ENCODE measurements around the gene STRN4. TPM values are rescaled to one million over a fixed set of nuclear protein-coding genes. Genes with fewer than 3 reads are reported as not detected.
"Not testable (repeated sequence)": the region's sequence is repeated elsewhere in the genome, so short reads cannot be mapped to it uniquely, and the experiment has no call there.

The STRN4 gene
- total RNA-seq, 2 experiments from 2014 or later: 66.1 to 69.6 TPM

DNA sequence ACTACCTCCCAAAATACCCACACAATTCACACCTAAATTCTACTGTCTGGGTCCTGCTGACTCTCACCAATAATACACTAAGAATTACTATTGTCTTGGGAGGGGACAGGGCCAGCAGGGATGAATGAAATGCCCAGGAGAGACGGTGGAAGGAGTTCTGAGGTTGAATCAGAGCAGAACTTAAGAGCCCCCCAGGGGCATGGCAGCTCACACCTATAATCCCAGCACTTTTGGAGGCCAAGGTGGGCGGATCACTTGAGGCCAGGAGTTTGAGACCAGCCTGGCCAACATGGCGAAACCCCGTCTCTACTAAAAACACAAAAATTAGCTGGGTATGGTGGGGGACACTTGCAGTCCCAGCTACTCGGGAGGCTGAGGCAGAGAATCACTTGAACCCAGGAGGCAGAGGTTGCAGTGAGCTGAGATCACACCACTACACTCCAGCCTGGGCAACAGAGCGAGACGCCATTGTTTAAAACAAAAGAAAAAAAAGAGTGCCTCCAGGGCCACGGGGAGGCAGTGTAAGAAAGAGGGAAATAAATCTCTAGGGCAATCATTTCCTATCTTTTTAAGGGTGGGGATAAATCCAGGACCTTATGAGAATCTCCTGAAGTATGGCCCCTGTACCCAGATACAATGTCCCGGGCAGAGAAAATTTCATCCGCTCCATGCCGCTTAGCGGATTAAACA is 31.9 kb upstream of the STRN4 start:
- ChIA-PET CTCF (interaction anchor here (0.6 to 1.4 kb wide), 2 partner anchors 24 to 961 kb away, joined by 4 read pairs; no protein-coding TSS in a partner anchor), POLR2A (interaction anchor here (0.6 to 1.1 kb wide), 2 partner anchors 44 to 185 kb away, joined by 7 to 8 read pairs; no protein-coding TSS in a partner anchor)

GRCh38 chr19:46776927-46777911 is 31.0 kb upstream of the STRN4 start:
- ChIA-PET POLR2A (interaction anchor here (0.6 to 1.1 kb wide), 3 partner anchors 45 to 186 kb away, joined by 3 to 8 read pairs (median 7); no protein-coding TSS in a partner anchor), CTCF (interaction anchor here (0.6 to 1.4 kb wide), 2 partner anchors 23 to 960 kb away, joined by 4 read pairs; no protein-coding TSS in a partner anchor)

DNA sequence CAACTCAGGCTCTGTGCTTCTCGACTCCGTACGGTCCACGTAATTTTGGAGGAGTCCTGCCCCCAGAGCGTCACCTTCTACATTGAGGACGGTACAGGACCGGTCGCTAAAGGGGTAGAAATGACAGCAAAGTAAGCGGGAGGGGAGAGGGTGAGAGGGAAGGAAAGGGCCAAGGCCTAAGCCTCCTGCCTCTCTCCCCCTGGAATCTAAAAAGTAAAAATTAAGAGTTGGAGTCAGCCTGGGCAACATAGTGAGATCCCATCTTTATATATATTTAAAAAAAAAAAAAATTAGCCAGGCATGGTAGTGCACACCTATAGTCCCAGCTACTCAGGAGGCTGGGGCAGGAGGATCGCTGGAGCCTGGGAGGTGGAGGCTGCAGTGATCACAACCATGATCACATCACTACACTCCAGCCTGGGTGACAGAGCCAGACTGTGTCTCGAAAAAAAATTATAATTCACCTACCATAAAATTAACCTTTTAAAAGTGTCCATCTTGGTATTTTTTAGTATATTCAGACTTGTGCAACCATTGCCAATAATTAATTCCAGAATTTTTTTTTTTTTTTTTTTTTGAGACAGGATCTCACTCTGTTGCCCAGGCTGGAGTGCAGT is 29.5 kb upstream of the STRN4 start:
- ChIA-PET POLR2A (interaction anchor here (0.9 kb wide), 1 partner anchor 58 kb away, joined by 4 read pairs; no protein-coding TSS in a partner anchor), CTCF (no interaction called here)

- ChIA-PET CTCF (interaction anchor here (0.6 kb wide), 1 partner anchor 1628 kb away, joined by 3 read pairs; no protein-coding TSS in a partner anchor), POLR2A (interaction anchor here (0.6 to 2.0 kb wide), 2 partner anchors 11 to 66 kb away, joined by 5 read pairs; no protein-coding TSS in a partner anchor)
These were observed 26.8 kb upstream of the STRN4 start for GRCh38 chr19:46773018-46773399.

- POLR2A ChIA-PET: interaction anchor here (0.5 to 2.0 kb wide), 4 partner anchors 12 to 70 kb away, joined by 5 to 8 read pairs (median 5); no protein-coding TSS in a partner anchor
- CTCF ChIA-PET: no interaction called here
These were observed 26.1 kb upstream of the STRN4 start for GRCh38 chr19:46772170-46773017.

DNA sequence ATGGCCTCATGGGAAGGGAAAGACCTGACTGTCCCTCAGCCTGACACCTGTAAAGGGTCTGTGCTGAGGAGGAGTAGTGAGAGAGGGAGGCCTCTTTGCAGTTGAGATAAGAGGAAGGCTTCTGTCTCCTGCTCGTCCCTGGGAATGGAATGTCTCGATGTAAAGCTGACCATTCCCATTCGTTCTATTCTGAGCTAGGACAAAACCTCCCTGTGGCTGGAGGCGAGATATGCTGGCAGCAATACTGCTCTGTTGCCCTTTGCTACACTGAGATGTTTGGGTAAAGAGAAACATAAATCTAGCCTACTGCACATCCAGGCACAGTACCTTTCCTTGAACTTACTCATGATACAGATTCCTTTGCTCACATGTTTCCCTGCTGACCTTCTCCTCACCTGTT is 22.5 kb upstream of the STRN4 start:
- POLR2A ChIA-PET: not testable (repeated sequence)
- CTCF ChIA-PET: interaction anchor here (2.0 kb wide), 1 partner anchor 15 kb away, joined by 5 read pairs; no protein-coding TSS in a partner anchor

- CTCF ChIA-PET: interaction anchor here (0.5 to 3.0 kb wide), 17 partner anchors 9 to 333 kb away, joined by 3 to 19 read pairs (median 4); no protein-coding TSS in a partner anchor
- POLR2A ChIA-PET: no interaction called here
These were observed 20.5 kb upstream of the STRN4 start for GRCh38 chr19:46766569-46767317.

GRCh38 chr19:46764817-46765291 is 18.6 kb upstream of the STRN4 start:
- POLR2A ChIA-PET: no interaction called here
- CTCF ChIA-PET: interaction anchor here (1.1 to 2.2 kb wide), 6 partner anchors 12 to 36 kb away, joined by 3 to 9 read pairs (median 4); no protein-coding TSS in a partner anchor

DNA sequence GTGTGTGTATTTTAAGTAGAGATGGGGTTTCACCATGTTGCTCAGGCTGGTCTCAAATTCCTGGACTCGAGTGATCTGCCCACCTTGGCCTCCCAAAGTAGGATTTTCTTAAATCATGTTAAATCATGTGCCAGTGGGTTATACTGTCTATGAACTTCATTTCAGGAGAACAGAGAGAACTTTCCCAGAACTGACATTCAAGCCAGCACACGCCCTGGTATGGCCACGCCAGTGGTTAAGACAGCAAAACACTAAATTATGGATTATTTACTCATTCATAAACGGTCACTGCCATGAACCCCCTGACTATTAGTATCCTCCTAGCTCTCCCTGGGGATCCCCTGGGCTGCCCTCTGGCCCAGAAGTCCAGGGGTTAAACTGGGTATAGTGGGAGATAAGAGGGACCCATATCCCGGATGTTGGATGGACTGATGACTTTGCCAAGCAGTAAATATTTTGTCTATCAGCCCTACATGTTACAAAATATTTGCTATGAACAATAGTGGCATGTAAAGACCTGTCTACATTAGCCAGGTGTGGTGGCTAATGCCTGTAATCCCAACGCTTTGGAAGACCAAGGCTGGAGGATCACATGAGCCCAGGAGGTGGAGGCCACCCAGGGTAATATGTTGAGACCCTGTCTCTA is 16.1 kb upstream of the STRN4 start:
- CTCF ChIA-PET: interaction anchor here (0.7 kb wide), 1 partner anchor 9 kb away, joined by 3 read pairs; no protein-coding TSS in a partner anchor
- POLR2A ChIA-PET: no interaction called here

GRCh38 chr19:46761418-46761831 is 15.2 kb upstream of the STRN4 start:
- ChIA-PET CTCF (no interaction called here), POLR2A (no interaction called here)

DNA sequence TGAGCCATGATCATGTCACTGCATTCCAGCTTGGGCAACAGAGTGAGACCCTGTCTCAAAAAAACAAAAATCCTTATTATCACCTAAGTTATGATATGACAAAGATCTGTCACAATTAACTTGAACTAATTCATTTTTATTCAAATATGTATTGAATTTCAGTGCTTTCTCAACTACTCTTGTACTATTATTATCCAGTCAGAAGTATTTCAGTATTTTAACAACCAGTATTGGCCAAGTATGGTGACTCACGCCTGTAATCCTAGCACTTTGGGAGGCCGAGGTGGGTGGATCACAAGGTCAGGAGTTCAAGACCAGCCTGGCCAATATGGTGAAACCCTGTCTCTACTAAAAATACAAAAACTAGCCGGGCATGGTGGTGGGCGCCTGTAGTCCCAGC is 14.6 kb upstream of the STRN4 start:
- POLR2A ChIA-PET, CTCF ChIA-PET: not testable (repeated sequence)

DNA sequence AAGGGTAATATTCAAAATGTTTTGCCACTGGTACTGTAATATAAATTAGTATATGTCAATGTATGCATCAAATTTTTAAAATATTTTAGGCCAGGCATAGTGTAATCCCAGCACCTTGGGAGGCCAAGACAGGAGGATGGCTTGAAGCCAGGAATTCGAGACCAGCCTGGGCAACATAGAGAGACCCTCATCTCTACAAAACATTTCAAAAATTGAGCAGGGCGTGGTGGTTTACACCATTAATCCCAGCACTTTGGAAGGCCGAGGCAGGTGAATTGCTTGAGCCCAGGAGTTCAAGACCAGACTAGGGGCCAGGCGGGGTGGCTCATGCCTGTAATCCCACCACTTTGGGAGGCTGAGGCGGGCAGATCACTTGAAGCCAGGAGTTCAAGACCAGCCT is 14.1 kb upstream of the STRN4 start:
- ChIA-PET POLR2A (no interaction called here), CTCF (no interaction called here)

- POLR2A ChIA-PET: no interaction called here
- CTCF ChIA-PET: no interaction called here
These were observed 13.6 kb upstream of the STRN4 start for GRCh38 chr19:46759817-46760333.

DNA sequence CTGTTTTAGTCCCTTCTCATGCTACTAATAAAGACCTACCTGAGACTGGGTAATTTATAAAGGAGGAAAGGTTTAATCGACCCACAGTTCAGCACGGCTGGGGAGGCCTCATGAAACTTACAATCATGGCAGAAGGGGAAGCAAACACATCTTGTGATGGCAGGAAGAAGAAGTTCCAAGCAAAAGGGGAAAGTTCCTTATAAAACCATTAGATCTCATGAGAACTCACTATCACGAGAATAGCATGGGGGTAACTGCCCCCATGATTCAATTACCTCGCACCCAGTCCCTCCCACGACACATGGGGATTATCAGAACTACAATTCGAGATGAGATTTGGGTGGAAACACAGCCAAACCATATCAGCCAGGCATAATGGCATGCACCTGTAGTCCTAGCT is 13.0 kb upstream of the STRN4 start:
- POLR2A ChIA-PET: no interaction called here
- CTCF ChIA-PET: interaction anchor here (2.4 to 3.3 kb wide), 2 partner anchors 8 to 81 kb away, joined by 19 to 24 read pairs; no protein-coding TSS in a partner anchor

GRCh38 chr19:46756544-46756888 is 10.3 kb upstream of the STRN4 start:
- ChIA-PET POLR2A (interaction anchor here (0.6 kb wide), 1 partner anchor 84 kb away, joined by 4 read pairs; no protein-coding TSS in a partner anchor), CTCF (interaction anchor here (1.0 to 3.3 kb wide), 6 partner anchors 10 to 84 kb away, joined by 3 to 19 read pairs (median 6); no protein-coding TSS in a partner anchor)

DNA sequence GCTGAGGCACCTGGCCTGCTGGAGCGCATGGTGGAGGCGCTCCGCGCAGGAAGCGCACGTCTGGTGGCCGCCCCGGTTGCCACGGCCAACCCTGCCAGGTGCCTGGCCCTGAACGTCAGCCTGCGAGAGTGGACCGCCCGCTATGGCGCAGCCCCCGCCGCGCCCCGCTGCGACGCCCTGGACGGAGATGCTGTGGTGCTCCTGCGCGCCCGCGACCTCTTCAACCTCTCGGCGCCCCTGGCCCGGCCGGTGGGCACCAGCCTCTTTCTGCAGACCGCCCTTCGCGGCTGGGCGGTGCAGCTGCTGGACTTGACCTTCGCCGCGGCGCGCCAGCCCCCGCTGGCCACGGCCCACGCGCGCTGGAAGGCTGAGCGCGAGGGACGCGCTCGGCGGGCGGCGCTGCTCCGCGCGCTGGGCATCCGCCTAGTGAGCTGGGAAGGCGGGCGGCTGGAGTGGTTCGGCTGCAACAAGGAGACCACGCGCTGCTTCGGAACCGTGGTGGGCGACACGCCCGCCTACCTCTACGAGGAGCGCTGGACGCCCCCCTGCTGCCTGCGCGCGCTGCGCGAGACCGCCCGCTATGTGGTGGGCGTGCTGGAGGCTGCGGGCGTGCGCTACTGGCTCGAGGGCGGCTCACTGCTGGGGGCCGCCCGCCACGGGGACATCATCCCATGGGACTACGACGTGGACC is 9.7 kb upstream of the STRN4 start:
- POLR2A ChIA-PET: interaction anchor here (0.6 kb wide), 1 partner anchor 85 kb away, joined by 4 read pairs; no protein-coding TSS in a partner anchor
- CTCF ChIA-PET: interaction anchor here (1.0 to 3.3 kb wide), 7 partner anchors 11 to 85 kb away, joined by 3 to 19 read pairs (median 4); no protein-coding TSS in a partner anchor

All from activated CD8-positive, alpha-beta memory T cell treated with anti-CD3 and anti-CD28 coated beads for 36 hours (primary cell).